HL-60/S4 treated with retinoic acid at 250 ng/mL for 4 days and 3 days (cell line): ENCODE measurements around the gene C19orf81.
"Not testable (repeated sequence)": the region's sequence is repeated elsewhere in the genome, so short reads cannot be mapped to it uniquely, and the experiment has no call there.

Experiments
- in situ Hi-C: fragments of 300-500 bp; cut with MboI; formaldehyde crosslinking; loops from 2 replicates; pipeline ENCODE4 v1.7.0; 2022; ENCODE audit warnings: low sequenced_read_pairs

C19orf81 gene

GRCh38 chr19:50649433-50650391 lies at the start of gene C19orf81:
Gene C19orf81 (plus strand): TSS chr19:50649445. CDS start chr19:50649445, 0 bp downstream.
- in situ Hi-C loops, result no loop called here

GRCh38 chr19:50601407-50602088 lies 47.7 kb upstream of the C19orf81 start:
- in situ Hi-C loops, result no loop called here

- in situ Hi-C loops, result no loop called here
Measured at GRCh38 chr19:50602089-50602422, 47.2 kb upstream of the C19orf81 start.

GRCh38 chr19:50602496-50602895 lies 46.7 kb upstream of the C19orf81 start:
- in situ Hi-C loops, result no loop called here

- in situ Hi-C loops, result no loop called here
Measured at GRCh38 chr19:50602935-50603334, 46.3 kb upstream of the C19orf81 start.

- in situ Hi-C loops, result not testable (repeated sequence)
Measured at GRCh38 chr19:50604264-50605073, 44.8 kb upstream of the C19orf81 start.

GRCh38 chr19:50606059-50606836 lies 43.0 kb upstream of the C19orf81 start:
- in situ Hi-C loops, result not testable (repeated sequence)

- in situ Hi-C loops, result no loop called here
Measured at GRCh38 chr19:50607388-50607787, 41.9 kb upstream of the C19orf81 start.

- in situ Hi-C loops, result no loop called here
Measured at GRCh38 chr19:50607874-50608785, 41.1 kb upstream of the C19orf81 start.

- in situ Hi-C loops, result not testable (repeated sequence)
Measured at GRCh38 chr19:50612504-50613404, 36.5 kb upstream of the C19orf81 start.

- in situ Hi-C loops, result not testable (repeated sequence)
Measured at GRCh38 chr19:50618379-50618778, 30.9 kb upstream of the C19orf81 start.

GRCh38 chr19:50619184-50619583 lies 30.1 kb upstream of the C19orf81 start:
- in situ Hi-C loops, result not testable (repeated sequence)

- in situ Hi-C loops, result not testable (repeated sequence)
Measured at GRCh38 chr19:50620394-50620906, 28.8 kb upstream of the C19orf81 start.

GRCh38 chr19:50624949-50625600 lies 24.2 kb upstream of the C19orf81 start:
- in situ Hi-C loops, result no loop called here

- in situ Hi-C loops, result no loop called here
Measured at GRCh38 chr19:50626011-50626410, 23.2 kb upstream of the C19orf81 start.

- in situ Hi-C loops, result no loop called here
Measured at GRCh38 chr19:50626795-50627194, 22.4 kb upstream of the C19orf81 start.

GRCh38 chr19:50628146-50628545 lies 21.1 kb upstream of the C19orf81 start:
- in situ Hi-C loops, result no loop called here

- in situ Hi-C loops, result no loop called here
Measured at GRCh38 chr19:50628551-50628950, 20.7 kb upstream of the C19orf81 start.
